Measurements from ENCODE around the gene TRABD.

- no peak for TF ChIP-seq CTCF (conservative IDR thresholded peaks at IDR 0.05 in 1 of 2, IDR thresholded peaks at IDR 0.05 in 1 of 2; ENCODE audit: low read depth in 1 of 2, low read length in 2 of 2)
- TF ChIP-seq EZH2 (IDR thresholded peaks at IDR 0.05; ENCODE audit: low read length, missing control alignments), result no peak
These were observed 32.7 kb downstream of the TRABD start for GRCh38 chr22:50218153-50218995.

All from fibroblast of lung (primary cell).